Liver (tissue), 9 donors: ENCODE data around the gene NXN. TPM values are rescaled to one million over a fixed set of nuclear protein-coding genes. Genes with fewer than 3 reads are reported as not detected.

Experiments used
- DNase-seq: peaks from one replicate; pipeline ENCODE4 v3.0.0-alpha.2; 2017; ENCODE audit warnings: low spot score
- H3K27ac ChIP-seq, 2 donors: one replicate each; pipeline ENCODE4 v1.7.0; 2013; ENCODE audit warnings: inconsistent platforms in 2 of 2, low read length in 2 of 2, control low read depth in 1 of 2, low read depth in 1 of 2, mild to moderate bottlenecking in 1 of 2
- H3K27me3 ChIP-seq, 4 donors: one replicate each; pipeline versions ENCODE4 v1.6.1 to v1.7.0; 2013; ENCODE audit warnings: low read length in 3 of 4, inconsistent platforms in 1 of 4, mild to moderate bottlenecking in 1 of 4, moderate library complexity in 1 of 4; ENCODE audit not compliant: control insufficient read depth in 4 of 4, insufficient read depth in 4 of 4
- H3K36me3 ChIP-seq, 4 donors: one replicate each; pipeline versions ENCODE4 v1.6.1 to v1.7.0; 2013; ENCODE audit warnings: low read length in 3 of 4, mild to moderate bottlenecking in 3 of 4, low read depth in 1 of 4, moderate library complexity in 1 of 4; ENCODE audit not compliant: control insufficient read depth in 4 of 4, insufficient read depth in 3 of 4
- H3K4me1 ChIP-seq, 4 donors: one replicate each; pipeline versions ENCODE4 v1.6.1 to v1.7.0; 2013; ENCODE audit warnings: low read length in 3 of 4, mild to moderate bottlenecking in 3 of 4, moderate library complexity in 1 of 4; ENCODE audit not compliant: control insufficient read depth in 4 of 4, insufficient read depth in 4 of 4
- H3K4me3 ChIP-seq, 3 donors: one replicate each; pipeline versions ENCODE4 v1.6.1 to v1.7.0; 2013; ENCODE audit warnings: low read length in 3 of 3, control low read depth in 1 of 3, low read depth in 1 of 3, mild to moderate bottlenecking in 1 of 3
- H3K9ac ChIP-seq, 2 donors: one replicate each; pipeline ENCODE4 v1.7.0; 2013; ENCODE audit warnings: low read length in 2 of 2, mild to moderate bottlenecking in 2 of 2, moderate library complexity in 2 of 2, control low read depth in 1 of 2, low read depth in 1 of 2
- H3K9me3 ChIP-seq, 4 donors: one replicate each; pipeline versions ENCODE4 v1.6.1 to v1.7.0; 2013; ENCODE audit warnings: low read length in 3 of 4; ENCODE audit not compliant: control insufficient read depth in 4 of 4
- CTCF ChIP-seq: fragments of 150-350 bp; IDR thresholded peaks from 2 replicates; pipeline ENCODE4 v1.5.1; 2017; ENCODE audit warnings: improper control_type of control experiment, low read depth, low read length; ENCODE audit not compliant: missing input control
- EGR1 ChIP-seq, 2 donors: IDR thresholded peaks; 2 replicates each; pipeline ENCODE4 v1.6.1; 2016 to 2018; ENCODE audit warnings: antibody characterized with exemption in 2 of 2, low read depth in 2 of 2
- FOXA1 ChIP-seq: IDR thresholded peaks from 2 replicates; pipeline ENCODE4 v1.6.1; 2016; ENCODE audit warnings: antibody characterized with exemption
- FOXA2 ChIP-seq: IDR thresholded peaks from 2 replicates; pipeline ENCODE4 v1.6.1; 2016; ENCODE audit warnings: antibody characterized with exemption
- GABPA ChIP-seq, 2 donors: IDR thresholded peaks in 1 of 2; conservative IDR thresholded peaks in 1 of 2; 2 replicates each; pipeline ENCODE4 v1.6.1; 2016; ENCODE audit warnings: antibody characterized with exemption in 2 of 2, mild to moderate bottlenecking in 1 of 2, moderate library complexity in 1 of 2
- HNF4A ChIP-seq, 2 donors: conservative IDR thresholded peaks; 2 replicates each; pipeline ENCODE4 v1.6.1; 2016; ENCODE audit warnings: antibody characterized with exemption in 2 of 2, mild to moderate bottlenecking in 2 of 2
- JUND ChIP-seq, 2 donors: IDR thresholded peaks; 2 replicates each; pipeline ENCODE4 v1.6.1; 2016; ENCODE audit warnings: antibody characterized with exemption in 2 of 2
- MAX ChIP-seq: IDR thresholded peaks from 2 replicates; pipeline ENCODE4 v1.6.1; 2016; ENCODE audit warnings: antibody characterized with exemption
- NR2F2 ChIP-seq: IDR thresholded peaks from 2 replicates; pipeline ENCODE4 v1.6.1; 2016; ENCODE audit warnings: antibody characterized with exemption
- RAD21 ChIP-seq, 2 donors: IDR thresholded peaks; 2 replicates each; pipeline ENCODE4 v1.6.1; 2016; ENCODE audit warnings: antibody characterized with exemption in 2 of 2, mild to moderate bottlenecking in 2 of 2
- REST ChIP-seq: IDR thresholded peaks from 2 replicates; pipeline ENCODE4 v1.6.1; 2016; ENCODE audit warnings: antibody characterized with exemption, mild to moderate bottlenecking
- RXRA ChIP-seq, 2 donors: IDR thresholded peaks; 2 replicates each; pipeline ENCODE4 v1.6.1; 2017 to 2018; ENCODE audit warnings: antibody characterized with exemption in 2 of 2, mild to moderate bottlenecking in 1 of 2
- SP1 ChIP-seq: IDR thresholded peaks from 2 replicates; pipeline ENCODE4 v1.6.1; 2018; ENCODE audit warnings: antibody characterized with exemption, mild to moderate bottlenecking
- TAF1 ChIP-seq: conservative IDR thresholded peaks from 2 replicates; pipeline ENCODE4 v1.6.1; 2016; ENCODE audit warnings: antibody characterized with exemption, mild to moderate bottlenecking
- YY1 ChIP-seq: IDR thresholded peaks from 2 replicates; pipeline ENCODE4 v1.6.1; 2016; ENCODE audit warnings: antibody characterized with exemption, mild to moderate bottlenecking
- WGBS: extraction: QIAGEN DNeasy Blood & Tissue Kit; methylation state at CpG from one replicate; pipeline ENCODE4 v1.1.7; 2013; 5-methylcytosine and 5-hydroxymethylcytosine counted together
- polyA plus RNA-seq, 2 donors: library from polyadenylated mRNA; stranded (reverse) in 1 of 2; unstranded in 1 of 2; fragments of 200-250 nt in 1 of 2; fragments of >200 nt in 1 of 2; fragmentation: Nextera tagmentation in 1 of 2; extraction: Ambion mirVana in 1 of 2; gene quantifications; one replicate each; pipeline versions ENCODE4 v1.2.1 to v1.2.3, GENCODE V29; 2013 to 2015
- total RNA-seq, 2 donors: library from RNA; depleted of rRNA; stranded (reverse); fragments of >200 nt; gene quantifications; one replicate each; pipeline ENCODE4 v1.2.3, GENCODE V29; 2014
- TF ChIP-seq, protein P1 (sequence below): IDR thresholded peaks from 2 replicates; pipeline ENCODE4 v1.6.1; 2016; ENCODE audit warnings: antibody characterized with exemption
- donor health status: healthy.
- donor health status: healthy.
- donor health status: healthy.
- donor health status: healthy.
- donor health status: healthy.

Gene NXN
- total and polyA plus RNA-seq, 4 donors, result 2.3 to 4.5 (median 3.3) TPM

DNA sequence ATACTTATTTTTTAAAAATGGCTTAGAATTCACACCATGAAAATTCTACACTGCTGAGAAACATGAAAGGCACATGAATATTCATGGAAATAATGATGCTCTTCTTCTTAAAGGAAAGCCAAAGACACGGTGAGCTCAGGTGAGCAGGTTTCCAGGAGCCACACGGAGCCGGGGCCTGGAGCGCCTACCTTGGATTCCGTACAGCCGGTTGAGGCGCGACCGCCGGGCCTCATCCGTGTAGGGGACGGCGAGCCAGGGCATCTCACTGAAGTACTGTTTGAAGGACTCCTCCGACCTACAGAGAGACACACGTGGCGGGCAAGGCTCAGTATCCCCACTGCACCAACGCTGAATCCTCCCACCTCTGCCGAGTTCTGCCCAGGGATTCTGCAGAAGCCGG, 160.3 kb downstream of the NXN start:
- WGBS, result 97% methylated on average over 19 of the region's 19 CpGs
- TF ChIP-seq SP1 (no peak), NR2F2 (no peak), JUND (IDR thresholded peaks at IDR 0.05) (no peak), MAX (no peak), EGR1 (IDR thresholded peaks at IDR 0.05; ENCODE audit: low read depth in 2 of 2) (no peak), FOXA1 (no peak), FOXA2 (no peak), RXRA (IDR thresholded peaks at IDR 0.05) (no peak), HNF4A (conservative IDR thresholded peaks at IDR 0.05) (no peak), RAD21 (IDR thresholded peaks at IDR 0.05) (no peak), TAF1 (no peak), GABPA (IDR thresholded peaks at IDR 0.05 in 1 of 2, conservative IDR thresholded peaks at IDR 0.05 in 1 of 2) (no peak), REST (no peak), YY1 (no peak)
- Histone ChIP-seq H3K36me3 (peaks cover 0 to 4% (median 3%) of the 10 kb centered on the region in 4 donors), H3K9ac (no peak overlapping the region), H3K27ac (no peak overlapping the region), H3K4me3 (no peak overlapping the region), H3K4me1 (no peaks in the 10 kb centered on the region), H3K9me3 (no peaks in the 10 kb centered on the region), H3K27me3 (no peaks in the 10 kb centered on the region)
- no peak for DNase-seq

DNA sequence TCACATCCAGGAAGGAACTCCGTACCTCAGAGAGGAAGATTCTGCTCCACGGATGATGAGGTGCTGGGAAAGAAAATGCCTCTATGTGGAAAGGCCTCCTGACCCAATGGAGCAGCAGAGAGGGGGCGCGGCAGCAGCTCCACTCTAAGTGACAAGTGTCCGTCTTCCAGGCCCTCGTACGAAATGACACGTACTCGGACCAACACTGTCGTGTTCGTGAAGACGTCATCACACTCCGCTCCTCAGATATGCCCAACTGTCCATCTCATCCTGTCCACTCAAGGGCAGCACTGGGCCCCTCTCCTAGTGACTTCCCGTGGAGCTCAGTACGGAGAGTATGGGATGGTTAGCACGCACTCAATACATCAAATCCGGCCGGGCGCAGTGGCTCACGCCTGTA, 165.2 kb downstream of the NXN start:
- H3K27ac ChIP-seq, result no peak overlapping the region
- no peak overlapping the region for H3K9ac ChIP-seq
- H3K4me3 ChIP-seq, result no peak overlapping the region
- H3K4me1 ChIP-seq, result no peaks in the 10 kb centered on the region
- 95% methylated on average over 20 of the region's 20 CpGs for WGBS
- DNase-seq, result no peak
- H3K27me3 ChIP-seq, result no peaks in the 10 kb centered on the region
- TF ChIP-seq NR2F2 (no peak), HNF4A (conservative IDR thresholded peaks at IDR 0.05) (no peak), RXRA (IDR thresholded peaks at IDR 0.05) (no peak), GABPA (IDR thresholded peaks at IDR 0.05 in 1 of 2, conservative IDR thresholded peaks at IDR 0.05 in 1 of 2) (no peak), SP1 (no peak), RAD21 (IDR thresholded peaks at IDR 0.05) (no peak), CTCF (no peak)
- TF ChIP-seq, protein P1, sequence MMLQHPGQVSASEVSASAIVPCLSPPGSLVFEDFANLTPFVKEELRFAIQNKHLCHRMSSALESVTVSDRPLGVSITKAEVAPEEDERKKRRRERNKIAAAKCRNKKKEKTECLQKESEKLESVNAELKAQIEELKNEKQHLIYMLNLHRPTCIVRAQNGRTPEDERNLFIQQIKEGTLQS, result no peak
- no peaks in the 10 kb centered on the region for H3K9me3 ChIP-seq
- peaks cover 0 to 4% (median 1%) of the 10 kb centered on the region in 4 donors for H3K36me3 ChIP-seq
